ENCODE measurements around the gene RPA1. TPM values are rescaled to one million over a fixed set of nuclear protein-coding genes. Genes with fewer than 3 reads are reported as not detected.

The RPA1 gene
- total and polyA plus RNA-seq, 2 of the 4 experiments (the other 2 are of a cell fraction) = 38.4 to 48.2 TPM

DNA sequence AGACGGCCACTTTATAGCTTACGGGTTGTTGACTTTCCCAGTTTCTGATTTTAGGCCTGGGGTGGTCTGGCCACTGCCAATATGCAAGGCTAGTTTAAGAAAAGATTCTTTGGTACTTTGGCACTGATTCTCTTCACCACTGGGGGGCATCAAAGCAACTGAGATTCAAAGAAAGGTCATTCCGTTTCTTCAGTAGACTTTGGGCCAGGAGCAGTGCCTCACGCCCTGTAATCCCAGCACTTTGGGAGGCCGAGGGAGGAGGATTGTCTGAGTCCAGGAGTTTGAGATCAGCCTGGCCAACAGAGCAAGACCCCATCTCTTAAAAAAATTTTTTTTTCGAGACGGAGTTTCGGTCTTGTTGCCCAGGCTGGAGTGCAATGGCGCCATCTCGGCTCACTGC, 53.0 kb downstream of the RPA1 start:
- no TSS peak for BruUV-seq (replicated peaks)
- no peak overlapping the region for H3K23ac ChIP-seq (ENCODE audit: low read depth, low read length)
- no peak for ATAC-seq (ENCODE audit: low read depth)
- H3K18ac ChIP-seq (ENCODE audit: low read depth, low read length) = no peak overlapping the region
- POLR2A ChIA-PET (ENCODE audit: unreplicated experiment) = no interaction called here
- H3K9me1 ChIP-seq (ENCODE audit: insufficient read depth, low read length) = no peaks in the 10 kb centered on the region; the same call in 1 of the 2 replicates
- H3K27me3 ChIP-seq (ENCODE audit: control insufficient read depth, insufficient read depth, low read length) = no peaks in the 10 kb centered on the region
- no peak overlapping the region for H3K14ac ChIP-seq (replicated peaks; ENCODE audit: low read depth, low read length)
- TF ChIP-seq NFE2L2 (IDR thresholded peaks at IDR 0.05; ENCODE audit: low read depth, low read length) (no peak), SMC3 (IDR thresholded peaks at IDR 0.05; ENCODE audit: low read depth, low read length) (peak; percentile 54), RAD21 (IDR thresholded peaks at IDR 0.05; ENCODE audit: low read length) (peak; percentile 50)
- TF ChIP-seq, protein P1, sequence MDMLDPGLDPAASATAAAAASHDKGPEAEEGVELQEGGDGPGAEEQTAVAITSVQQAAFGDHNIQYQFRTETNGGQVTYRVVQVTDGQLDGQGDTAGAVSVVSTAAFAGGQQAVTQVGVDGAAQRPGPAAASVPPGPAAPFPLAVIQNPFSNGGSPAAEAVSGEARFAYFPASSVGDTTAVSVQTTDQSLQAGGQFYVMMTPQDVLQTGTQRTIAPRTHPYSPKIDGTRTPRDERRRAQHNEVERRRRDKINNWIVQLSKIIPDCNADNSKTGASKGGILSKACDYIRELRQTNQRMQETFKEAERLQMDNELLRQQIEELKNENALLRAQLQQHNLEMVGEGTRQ (IDR thresholded peaks at IDR 0.05; ENCODE audit: low read depth, low read length) = no peak
- TF ChIP-seq, protein P2, sequence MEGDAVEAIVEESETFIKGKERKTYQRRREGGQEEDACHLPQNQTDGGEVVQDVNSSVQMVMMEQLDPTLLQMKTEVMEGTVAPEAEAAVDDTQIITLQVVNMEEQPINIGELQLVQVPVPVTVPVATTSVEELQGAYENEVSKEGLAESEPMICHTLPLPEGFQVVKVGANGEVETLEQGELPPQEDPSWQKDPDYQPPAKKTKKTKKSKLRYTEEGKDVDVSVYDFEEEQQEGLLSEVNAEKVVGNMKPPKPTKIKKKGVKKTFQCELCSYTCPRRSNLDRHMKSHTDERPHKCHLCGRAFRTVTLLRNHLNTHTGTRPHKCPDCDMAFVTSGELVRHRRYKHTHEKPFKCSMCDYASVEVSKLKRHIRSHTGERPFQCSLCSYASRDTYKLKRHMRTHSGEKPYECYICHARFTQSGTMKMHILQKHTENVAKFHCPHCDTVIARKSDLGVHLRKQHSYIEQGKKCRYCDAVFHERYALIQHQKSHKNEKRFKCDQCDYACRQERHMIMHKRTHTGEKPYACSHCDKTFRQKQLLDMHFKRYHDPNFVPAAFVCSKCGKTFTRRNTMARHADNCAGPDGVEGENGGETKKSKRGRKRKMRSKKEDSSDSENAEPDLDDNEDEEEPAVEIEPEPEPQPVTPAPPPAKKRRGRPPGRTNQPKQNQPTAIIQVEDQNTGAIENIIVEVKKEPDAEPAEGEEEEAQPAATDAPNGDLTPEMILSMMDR (conservative IDR thresholded peaks at IDR 0.05; ENCODE audit: low read depth, low read length) = peak; percentile 58
- H4K5ac ChIP-seq (ENCODE audit: low read depth, low read length) = no peak overlapping the region
- H2BK5ac ChIP-seq (ENCODE audit: low read depth, low read length, poor library complexity, severe bottlenecking) = no peak overlapping the region
- no peak overlapping the region for H2BK120ac ChIP-seq (ENCODE audit: low read depth, low read length)
- H4K20me1 ChIP-seq (ENCODE audit: insufficient read depth, low read length) = no peaks in the 10 kb centered on the region
- no peak overlapping the region for H2BK20ac ChIP-seq (ENCODE audit: low read depth, low read length)
- in situ Hi-C loops (cut with MboI; ENCODE audit: low sequenced_read_pairs) (no loop called here), intact Hi-C loops (cut with micrococcal nuclease) (loop anchor here (1.0 kb wide), 1 partner anchor 147 kb away; the partner anchor contains the start of gene DPH1), dilution Hi-C loops (cut with HindIII; ENCODE audit: low sequenced_read_pairs, unreplicated experiment) (no loop called here)
- H3K56ac ChIP-seq (ENCODE audit: extremely low read depth, insufficient read depth, low read length) = no peak overlapping the region
- H3K4me3 ChIP-seq (ENCODE audit: insufficient read depth, low read depth, low read length) = no peak overlapping the region
- no peaks in the 10 kb centered on the region for H3K9me3 ChIP-seq (ENCODE audit: control insufficient read depth, insufficient read depth, low read length)
- H3K27ac ChIP-seq (ENCODE audit: insufficient read depth, low read length) = no peak overlapping the region
- WGBS, 2 experiments (ENCODE audit: extremely low coverage in 2 of 2, insufficient read length in 1 of 2) = 90% methylated on average over 6 of the region's 10 CpGs; no CpG with 5 or more reads in 1 of the 2 experiments
- H2AK5ac ChIP-seq (ENCODE audit: low read depth, low read length) = no peak overlapping the region
- no peak overlapping the region for H3K9ac ChIP-seq (ENCODE audit: low read depth, low read length)
- CTCF ChIA-PET = interaction anchor here (1.0 to 1.1 kb wide), 2 partner anchors 10 to 143 kb away, joined by 3 to 4 read pairs; no protein-coding TSS in a partner anchor
- no peak overlapping the region for H2AFZ ChIP-seq (replicated peaks; ENCODE audit: low read length, poor library complexity)
- H4K91ac ChIP-seq (ENCODE audit: insufficient read depth, low read depth, low read length) = no peak overlapping the region
- no peak overlapping the region for H2AK9ac ChIP-seq (replicated peaks; ENCODE audit: low read depth, low read length, poor library complexity)
- no peak overlapping the region for H2BK15ac ChIP-seq (ENCODE audit: low read depth, low read length)
- peak; percentile 24 for DNase-seq
- no peak overlapping the region for H3K4me2 ChIP-seq (ENCODE audit: low read depth, low read length)
- H3K36me3 ChIP-seq (ENCODE audit: control insufficient read depth, insufficient read depth, low read length) = peaks cover 50% of the 10 kb centered on the region
- H3K79me1 ChIP-seq (ENCODE audit: low read depth in 1 of 2, low read length in 2 of 2) = no peaks in the 10 kb centered on the region; a peak in 1 of 4 replicates
- H3K4me1 ChIP-seq (ENCODE audit: control insufficient read depth, insufficient read depth, low read length) = no peaks in the 10 kb centered on the region
- H3K4ac ChIP-seq (ENCODE audit: low read depth, low read length) = no peak overlapping the region
- H4K8ac ChIP-seq (ENCODE audit: low read depth in 2 of 2, low read length in 2 of 2) = no peak overlapping the region

All from IMR-90 (cell line).